Measurements from ENCODE around the gene OR13C2. TPM values are rescaled to one million over a fixed set of nuclear protein-coding genes. Genes with fewer than 3 reads are reported as not detected.

The OR13C2 gene
- polyA plus RNA-seq, 1 experiment = not detected

DNA sequence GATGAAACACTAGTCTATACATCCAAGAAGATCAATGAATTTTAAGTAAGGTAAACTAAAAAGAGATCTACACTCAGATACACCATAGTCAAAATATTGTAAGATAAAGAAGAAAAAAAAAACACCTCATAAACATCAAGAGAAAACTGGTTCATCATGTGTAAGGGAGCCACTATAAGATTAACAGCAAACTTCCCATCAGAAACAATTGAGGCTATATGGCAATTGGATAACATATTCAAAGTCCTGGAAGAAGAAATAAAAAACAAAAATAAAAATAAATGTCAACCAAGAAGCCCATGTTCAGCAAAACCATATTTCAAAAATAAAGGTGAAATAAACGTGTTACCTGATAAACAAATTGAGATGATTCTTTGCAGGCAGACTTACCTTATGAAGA, 32.8 kb downstream of the OR13C2 start:
- no peak overlapping the region for H3K27ac ChIP-seq (ENCODE audit: low read depth, low read length)
- DNase-seq (ENCODE audit: low read depth, low spot score) = no peak
- CTCF ChIA-PET = no interaction called here
- TF ChIP-seq, protein P1, sequence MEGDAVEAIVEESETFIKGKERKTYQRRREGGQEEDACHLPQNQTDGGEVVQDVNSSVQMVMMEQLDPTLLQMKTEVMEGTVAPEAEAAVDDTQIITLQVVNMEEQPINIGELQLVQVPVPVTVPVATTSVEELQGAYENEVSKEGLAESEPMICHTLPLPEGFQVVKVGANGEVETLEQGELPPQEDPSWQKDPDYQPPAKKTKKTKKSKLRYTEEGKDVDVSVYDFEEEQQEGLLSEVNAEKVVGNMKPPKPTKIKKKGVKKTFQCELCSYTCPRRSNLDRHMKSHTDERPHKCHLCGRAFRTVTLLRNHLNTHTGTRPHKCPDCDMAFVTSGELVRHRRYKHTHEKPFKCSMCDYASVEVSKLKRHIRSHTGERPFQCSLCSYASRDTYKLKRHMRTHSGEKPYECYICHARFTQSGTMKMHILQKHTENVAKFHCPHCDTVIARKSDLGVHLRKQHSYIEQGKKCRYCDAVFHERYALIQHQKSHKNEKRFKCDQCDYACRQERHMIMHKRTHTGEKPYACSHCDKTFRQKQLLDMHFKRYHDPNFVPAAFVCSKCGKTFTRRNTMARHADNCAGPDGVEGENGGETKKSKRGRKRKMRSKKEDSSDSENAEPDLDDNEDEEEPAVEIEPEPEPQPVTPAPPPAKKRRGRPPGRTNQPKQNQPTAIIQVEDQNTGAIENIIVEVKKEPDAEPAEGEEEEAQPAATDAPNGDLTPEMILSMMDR (IDR thresholded peaks at IDR 0.05; ENCODE audit: low read depth, low read length) = no peak
- H3K27me3 ChIP-seq (ENCODE audit: control insufficient read depth, insufficient read depth, low read length) = no peaks in the 10 kb centered on the region
- no peaks in the 10 kb centered on the region; the same call in 1 of the 2 replicates for H3K9me3 ChIP-seq (ENCODE audit: control insufficient read depth, insufficient read depth, low read length)
- POLR2A ChIA-PET = no interaction called here
- H3K4me3 ChIP-seq (ENCODE audit: low read depth, low read length) = no peak overlapping the region

DNA sequence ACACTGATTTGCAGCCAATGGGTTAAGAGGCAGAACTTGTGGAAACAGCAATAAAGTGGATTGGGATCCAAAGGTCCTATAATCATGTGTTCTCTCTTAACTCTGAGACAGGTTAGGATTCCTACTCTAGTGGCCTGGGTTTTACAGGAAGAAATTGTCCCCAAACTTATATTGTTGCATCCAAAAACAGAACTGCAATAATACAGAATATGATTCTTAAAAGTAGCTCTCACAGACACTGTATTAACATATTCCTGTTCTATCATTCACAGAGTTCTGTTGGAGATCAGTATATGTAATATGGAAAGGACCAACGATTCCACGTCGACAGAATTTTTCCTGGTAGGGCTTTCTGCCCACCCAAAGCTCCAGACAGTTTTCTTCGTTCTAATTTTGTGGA, 36.6 kb downstream of the OR13C2 start, which contains the start of gene OR13C8:
TSS of gene OR13C8 (plus strand) at position 301 of the 400 bp plus-strand sequence. CDS start at position 301, 0 bp downstream.
- H3K9me3 ChIP-seq (ENCODE audit: control insufficient read depth, insufficient read depth, low read length) = no peaks in the 10 kb centered on the region; the same call in 1 of the 2 replicates
- POLR2A ChIA-PET = no interaction called here
- CTCF ChIA-PET = no interaction called here
- no peak within 1 kb of the TSS for H3K27ac ChIP-seq (ENCODE audit: low read depth, low read length)
- DNase-seq (ENCODE audit: low read depth, low spot score) = no peak
- TF ChIP-seq, protein P1 (IDR thresholded peaks at IDR 0.05; ENCODE audit: low read depth, low read length) = no peak
- H3K4me3 ChIP-seq (ENCODE audit: low read depth, low read length) = no peak within 1 kb of the TSS
- H3K27me3 ChIP-seq (ENCODE audit: control insufficient read depth, insufficient read depth, low read length) = no peaks in the 10 kb centered on the region

DNA sequence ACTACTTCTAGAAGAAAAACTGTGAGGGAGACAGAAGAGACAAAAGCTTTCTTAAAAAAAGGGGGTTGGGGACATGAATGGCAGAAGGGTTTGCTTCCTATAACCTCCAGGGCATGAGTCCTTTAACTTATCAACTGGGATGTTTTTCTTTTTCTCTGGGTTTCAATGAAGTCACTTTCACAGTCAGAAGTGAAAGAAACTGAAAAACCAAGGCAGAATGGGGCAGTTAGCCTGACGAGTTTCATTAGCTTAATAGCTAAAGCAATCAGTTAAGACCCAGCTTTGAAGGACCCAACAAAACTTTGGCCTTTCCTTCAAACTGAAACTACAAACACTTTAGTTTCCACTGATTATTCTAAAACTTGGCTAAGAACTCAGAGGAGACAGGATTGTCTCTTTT, 41.1 kb downstream of the OR13C2 start:
- TF ChIP-seq, protein P1 (IDR thresholded peaks at IDR 0.05; ENCODE audit: low read depth, low read length) = no peak
- Histone ChIP-seq H3K27ac (ENCODE audit: low read depth, low read length) (no peak overlapping the region), H3K4me3 (ENCODE audit: low read depth, low read length) (no peak overlapping the region), H3K27me3 (ENCODE audit: control insufficient read depth, insufficient read depth, low read length) (no peaks in the 10 kb centered on the region), H3K9me3 (ENCODE audit: control insufficient read depth, insufficient read depth, low read length) (no peaks in the 10 kb centered on the region; the same call in 1 of the 2 replicates)
- POLR2A ChIA-PET = no interaction called here
- DNase-seq (ENCODE audit: low read depth, low spot score) = no peak
- CTCF ChIA-PET = no interaction called here

DNA sequence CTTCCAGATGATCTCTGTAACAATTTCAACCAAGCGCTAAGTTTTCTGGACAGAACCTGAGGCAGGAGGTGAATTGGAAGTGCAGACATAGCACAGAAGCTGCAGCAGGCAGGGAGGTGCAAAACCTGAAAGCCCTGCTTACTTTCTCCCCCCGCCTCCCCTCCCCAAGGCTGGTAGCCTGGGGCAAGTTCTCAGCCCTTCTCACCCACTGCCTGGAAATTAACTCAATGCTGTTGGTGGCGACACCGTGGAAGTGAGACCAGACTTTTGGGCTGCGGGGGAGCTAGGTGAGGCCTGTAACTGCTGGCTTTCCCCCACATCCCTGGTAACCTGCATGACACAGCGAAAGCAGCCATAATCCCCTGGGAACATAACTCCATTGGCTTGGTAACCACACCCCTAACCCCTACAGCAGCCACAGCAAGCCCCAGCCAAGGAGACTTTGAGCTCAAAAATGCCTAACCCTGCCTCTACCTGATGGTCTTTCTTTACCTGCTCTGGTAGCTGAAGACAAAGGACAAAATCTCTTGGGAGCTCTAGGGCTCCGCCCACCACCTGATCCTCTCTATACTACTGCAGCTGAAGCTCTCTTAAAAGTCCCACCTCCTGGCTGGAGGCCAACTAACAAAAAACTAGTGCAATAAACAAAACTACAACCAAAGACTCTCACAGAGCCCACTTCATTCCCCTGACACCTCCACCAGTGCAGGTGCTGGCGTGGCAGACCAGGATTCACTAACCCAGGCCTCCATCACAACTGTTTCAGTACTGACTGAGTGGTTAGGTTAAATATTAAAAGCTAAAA, 48.4 kb downstream of the OR13C2 start:
- POLR2A ChIA-PET = no interaction called here
- CTCF ChIA-PET = no interaction called here
- peaks cover 6% of the 10 kb centered on the region; the same call in 1 of the 2 replicates for H3K9me3 ChIP-seq (ENCODE audit: control insufficient read depth, insufficient read depth, low read length)
- TF ChIP-seq, protein P1 (IDR thresholded peaks at IDR 0.05; ENCODE audit: low read depth, low read length) = no peak
- no peaks in the 10 kb centered on the region for H3K27me3 ChIP-seq (ENCODE audit: control insufficient read depth, insufficient read depth, low read length)
- DNase-seq (ENCODE audit: low read depth, low spot score) = no peak
- H3K4me3 ChIP-seq (ENCODE audit: low read depth, low read length) = no peak overlapping the region
- H3K27ac ChIP-seq (ENCODE audit: low read depth, low read length) = no peak overlapping the region

DNA sequence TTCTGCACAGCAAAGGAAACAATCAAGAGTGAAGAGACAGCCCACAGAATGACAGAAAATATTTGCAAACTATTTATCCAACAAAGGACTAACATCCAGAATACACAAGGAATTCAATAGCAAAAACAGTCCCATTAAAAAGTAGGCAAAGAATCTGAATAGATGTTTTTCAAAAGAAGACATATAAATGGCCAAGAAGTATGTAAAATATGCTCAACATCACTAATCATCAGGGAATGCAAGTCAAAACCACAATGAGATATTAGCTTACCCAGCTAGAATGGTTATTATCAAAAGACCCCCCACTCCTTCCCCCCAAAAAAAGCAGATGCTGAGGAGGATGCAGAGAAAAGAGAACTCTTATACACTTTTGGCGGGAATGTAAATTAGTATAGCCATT, 49.9 kb downstream of the OR13C2 start:
- H3K27ac ChIP-seq (ENCODE audit: low read depth, low read length) = no peak overlapping the region
- no peak for DNase-seq (ENCODE audit: low read depth, low spot score)
- POLR2A ChIA-PET = no interaction called here
- H3K27me3 ChIP-seq (ENCODE audit: control insufficient read depth, insufficient read depth, low read length) = no peaks in the 10 kb centered on the region
- H3K9me3 ChIP-seq (ENCODE audit: control insufficient read depth, insufficient read depth, low read length) = peaks cover 6% of the 10 kb centered on the region; the same call in 1 of the 2 replicates
- CTCF ChIA-PET = no interaction called here
- TF ChIP-seq, protein P1 (IDR thresholded peaks at IDR 0.05; ENCODE audit: low read depth, low read length) = no peak
- no peak overlapping the region for H3K4me3 ChIP-seq (ENCODE audit: low read depth, low read length)

All from AG04450 (cell line).